ENCODE results near the gene ANXA2R. TPM values are rescaled to one million over a fixed set of nuclear protein-coding genes. Genes with fewer than 3 reads are reported as not detected.

ANXA2R gene
- total RNA-seq, 1 experiment from 2014 or later = 8.9 TPM

GRCh38 chr5:43043400-43043756, 3.3 kb upstream of the ANXA2R start:
- H3K27me3 ChIP-seq (ENCODE audit: low read length) = no peaks in the 10 kb centered on the region
- H3K36me3 ChIP-seq (ENCODE audit: low read depth, low read length) = no peaks in the 10 kb centered on the region
- CTCF ChIA-PET = no interaction called here
- H3F3A ChIP-seq (ENCODE audit: low read length, unreplicated experiment) = no peaks in the 10 kb centered on the region
- no peak for ATAC-seq
- H3K79me2 ChIP-seq (ENCODE audit: low read length) = peaks cover 90% of the 10 kb centered on the region
- H3K9ac ChIP-seq (ENCODE audit: low read length) = peak overlapping the region; percentile 88
- H4K20me1 ChIP-seq (ENCODE audit: low read length) = no peaks in the 10 kb centered on the region
- peaks cover 23% of the 10 kb centered on the region for H3K4me1 ChIP-seq (ENCODE audit: insufficient read depth, low read length)
- TF ChIP-seq CTCF (conservative IDR thresholded peaks at IDR 0.05; ENCODE audit: low read depth, low read length) (no peak), EZH2 (IDR thresholded peaks at IDR 0.05; ENCODE audit: low read length, unreplicated experiment) (no peak), EZH2phosphoT487 (IDR thresholded peaks at IDR 0.05; ENCODE audit: borderline replicate concordance, low read length) (no peak)
- peak overlapping the region; percentile 79 for H2AFZ ChIP-seq (ENCODE audit: low read length)
- BruUV-seq (replicated peaks) = no TSS peak
- no peaks in the 10 kb centered on the region for H3K9me2 ChIP-seq (replicated peaks; ENCODE audit: low read length)
- peak overlapping the region; percentile 70 for H3K4me3 ChIP-seq (ENCODE audit: low read length)
- H3K9me3 ChIP-seq (ENCODE audit: low read length) = no peaks in the 10 kb centered on the region
- no peak for DNase-seq
- POLR2A ChIA-PET (ENCODE audit: unreplicated experiment) = no interaction called here
- peak overlapping the region; percentile 96 for H3K4me2 ChIP-seq (ENCODE audit: low read length)
- intact Hi-C loops (cut with micrococcal nuclease) = loop anchor here (5.0 to 10.0 kb wide), 3 partner anchors 36 to 439 kb away; partner anchors contain the start of gene TMEM267
- H3K27ac ChIP-seq (ENCODE audit: low read length) = peak overlapping the region; percentile 90

- peak overlapping the region; percentile 88 for H3K9ac ChIP-seq (ENCODE audit: low read length)
- ChIA-PET CTCF (interaction anchor here (0.8 kb wide), 1 partner anchor 92 kb away, joined by 4 read pairs; no protein-coding TSS in a partner anchor), POLR2A (ENCODE audit: unreplicated experiment) (interaction anchor here (0.7 kb wide), 1 partner anchor 441 kb away, joined by 3 read pairs; the partner anchor contains the start of gene TMEM267)
- peak overlapping the region; percentile 96 for H3K4me2 ChIP-seq (ENCODE audit: low read length)
- H3K79me2 ChIP-seq (ENCODE audit: low read length) = peaks cover 90% of the 10 kb centered on the region
- peak overlapping the region; percentile 90 for H3K27ac ChIP-seq (ENCODE audit: low read length)
- no peaks in the 10 kb centered on the region for H3F3A ChIP-seq (ENCODE audit: low read length, unreplicated experiment)
- H3K4me1 ChIP-seq (ENCODE audit: insufficient read depth, low read length) = peaks cover 17% of the 10 kb centered on the region
- no TSS peak for BruUV-seq (replicated peaks)
- H3K9me2 ChIP-seq (replicated peaks; ENCODE audit: low read length) = no peaks in the 10 kb centered on the region
- no peaks in the 10 kb centered on the region for H3K9me3 ChIP-seq (ENCODE audit: low read length)
- H4K20me1 ChIP-seq (ENCODE audit: low read length) = no peaks in the 10 kb centered on the region
- intact Hi-C loops (cut with micrococcal nuclease) = loop anchor here (5.0 to 10.0 kb wide), 3 partner anchors 36 to 439 kb away; partner anchors contain the start of gene TMEM267
- no peak for TF ChIP-seq EZH2phosphoT487 (IDR thresholded peaks at IDR 0.05; ENCODE audit: borderline replicate concordance, low read length)
- peak; percentile 27; the same call in 1 of the 2 replicates for TF ChIP-seq CTCF (conservative IDR thresholded peaks at IDR 0.05; ENCODE audit: low read depth, low read length)
- TF ChIP-seq EZH2 (IDR thresholded peaks at IDR 0.05; ENCODE audit: low read length, unreplicated experiment) = no peak
- peak overlapping the region; percentile 79 for H2AFZ ChIP-seq (ENCODE audit: low read length)
- peak; percentile 83 for DNase-seq
- no peak; the same call in 1 of the 2 replicates for ATAC-seq
- H3K4me3 ChIP-seq (ENCODE audit: low read length) = peak overlapping the region; percentile 70
- no peaks in the 10 kb centered on the region for H3K27me3 ChIP-seq (ENCODE audit: low read length)
- no peaks in the 10 kb centered on the region for H3K36me3 ChIP-seq (ENCODE audit: low read depth, low read length)
Measured at GRCh38 chr5:43042626-43043399, 2.7 kb upstream of the ANXA2R start.
